GM12891 (cell line): Measurements from ENCODE around the gene RIPK3.

Experiments used
- DNase-seq: peaks from one replicate; pipeline ENCODE4 v3.0.0; 2011; ENCODE audit warnings: low spot score; ENCODE audit not compliant: insufficient read length
- FAIRE-seq: peaks from 2 replicates; lab custom pipeline; 2011; peaks lifted over from hg19 to GRCh38; lab: Jason Lieb, UNC
- PAX5 ChIP-seq: IDR thresholded peaks from 2 replicates; pipeline ENCODE4 v1.6.1; 2011; ENCODE audit warnings: low read length, moderate library complexity, mild to moderate bottlenecking; ENCODE audit not compliant: insufficient read depth, severe bottlenecking
- POLR2A ChIP-seq: IDR thresholded peaks from 2 replicates; pipeline ENCODE4 v1.6.1; 2011; ENCODE audit warnings: low read depth, low read length, control low read depth
- POLR2AphosphoS5 ChIP-seq: IDR thresholded peaks from 2 replicates; pipeline ENCODE4 v1.6.1; 2011; ENCODE audit warnings: low read depth, low read length, control low read depth
- POU2F2 ChIP-seq: IDR thresholded peaks from 2 replicates; pipeline ENCODE4 v1.6.1; 2011; ENCODE audit warnings: low read depth, mild to moderate bottlenecking, control low read depth, low read length, moderate library complexity
- SPI1 ChIP-seq: IDR thresholded peaks from 2 replicates; pipeline ENCODE4 v1.6.1; 2011; ENCODE audit warnings: low read depth, low read length, control low read depth
- TAF1 ChIP-seq: IDR thresholded peaks from 2 replicates; pipeline ENCODE4 v1.6.1; 2011; ENCODE audit warnings: low read depth, low read length, control low read depth

Gene RIPK3

DNA sequence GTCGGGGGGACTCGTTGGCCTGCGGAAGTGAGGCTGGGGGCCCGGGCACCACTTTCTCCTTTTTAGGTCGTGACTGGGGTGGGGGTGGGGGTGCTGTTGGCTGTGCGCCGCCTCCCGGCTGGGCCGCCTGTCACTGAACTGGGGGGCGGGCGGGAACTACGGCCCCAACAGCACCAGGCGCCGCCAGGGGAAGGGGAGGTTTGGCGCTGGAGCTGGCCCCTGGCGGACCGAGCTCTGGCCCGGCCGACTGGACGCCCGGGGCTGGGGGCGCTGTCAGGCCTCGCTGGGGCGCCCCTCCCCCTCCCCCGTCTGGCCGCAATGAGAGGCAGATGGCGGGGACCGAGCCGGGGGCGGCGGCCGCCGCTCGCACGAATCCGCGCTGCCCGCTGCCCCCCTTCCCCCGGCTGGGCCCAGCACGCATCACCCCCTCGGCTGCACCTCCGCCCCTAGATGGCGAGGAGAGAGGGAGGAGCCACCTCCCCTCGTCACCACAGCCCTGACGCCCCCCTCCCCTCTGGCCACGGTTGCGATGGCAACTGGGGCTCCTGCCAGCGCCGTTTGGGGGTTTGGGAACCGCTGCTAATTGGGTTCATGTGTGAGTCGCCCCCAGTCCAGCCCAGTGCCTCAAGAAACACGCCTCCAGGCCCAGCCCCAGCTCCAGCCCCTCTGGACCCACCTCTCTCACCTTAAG is 28.9 kb upstream of the RIPK3 start:
- TF ChIP-seq POLR2A (0 out of 2 replicates have a peak, but pooled peaks have one; percentile 38), PAX5 (no peak), POLR2AphosphoS5 (peak; percentile 62; the same call in 1 of the 2 replicates), TAF1 (peak; percentile 17; the same call in 1 of the 2 replicates)
- FAIRE-seq, result peak; percentile 81

DNA sequence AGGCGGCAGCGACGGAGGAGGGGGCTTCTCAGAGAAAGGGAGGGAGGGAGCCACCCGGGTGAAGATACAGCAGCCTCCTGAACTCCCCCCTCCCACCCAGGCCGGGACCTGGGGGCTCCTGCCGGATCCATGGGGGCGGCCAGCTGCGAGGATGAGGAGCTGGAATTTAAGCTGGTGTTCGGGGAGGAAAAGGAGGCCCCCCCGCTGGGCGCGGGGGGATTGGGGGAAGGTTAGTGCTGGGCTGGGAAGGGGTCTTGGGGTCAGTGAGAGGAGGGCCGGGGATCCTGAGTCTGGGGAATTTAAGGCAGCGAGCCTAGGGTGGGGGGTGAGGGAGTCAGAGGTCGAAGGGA is 28.4 kb upstream of the RIPK3 start:
- FAIRE-seq, result no peak
- TF ChIP-seq SPI1, result no peak
- no peak for DNase-seq

More for the DNA sequence above, 28.9 kb upstream of the RIPK3 start:
- peak; percentile 72 for DNase-seq

DNA sequence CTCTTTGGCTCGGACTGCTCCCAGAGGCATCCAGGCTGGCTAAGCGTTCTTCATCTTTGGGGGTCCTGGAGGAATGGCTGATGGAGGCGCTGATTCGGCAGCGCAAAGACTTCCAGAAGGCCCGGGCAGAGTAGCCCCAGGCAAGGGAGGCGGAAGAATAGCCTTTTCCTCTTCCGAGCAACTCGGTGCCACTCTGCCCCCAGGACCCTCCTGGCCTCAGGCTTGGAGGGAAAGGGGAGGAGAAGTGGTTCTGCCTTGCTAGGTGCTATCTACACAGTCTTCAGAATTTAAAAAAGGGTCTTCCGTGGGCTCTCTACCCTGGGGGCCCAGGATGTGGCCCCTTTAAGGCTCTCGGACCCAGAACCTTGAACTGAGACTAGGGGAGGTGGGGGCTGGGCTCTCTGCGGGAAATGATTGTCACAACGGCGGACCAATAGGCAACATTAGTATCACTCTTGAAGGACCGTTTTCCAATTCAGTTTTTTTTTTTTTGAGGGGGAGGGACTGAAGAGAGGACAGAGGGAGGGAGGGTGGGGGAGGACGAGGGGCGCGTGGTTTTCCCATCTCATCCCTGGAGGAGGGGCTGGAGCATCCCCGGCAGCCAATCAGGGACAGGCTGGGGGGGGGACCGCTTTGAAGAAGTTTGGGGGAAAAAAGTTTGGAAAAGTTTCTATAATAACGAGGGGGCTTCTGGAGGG is 27.9 kb upstream of the RIPK3 start, which contains the start of gene NFATC4:
Gene NFATC4 (plus strand): TSS at position 671 of the 698 bp plus-strand sequence. CDS start 157 bp downstream, outside the sequence.
- FAIRE-seq (no peak), DNase-seq (peak; percentile 59)
- TF ChIP-seq PAX5 (no peak), POU2F2 (no peak), POLR2A (no peak), SPI1 (no peak), TAF1 (no peak), POLR2AphosphoS5 (no peak)

- TF ChIP-seq POU2F2 (no peak), TAF1 (0 out of 2 replicates have a peak, but pooled peaks have one; percentile 30)
- DNase-seq, result peak; percentile 74
- peak; percentile 81 for FAIRE-seq
Observed at GRCh38 chr14:24366721-24367513, 27.1 kb upstream of the RIPK3 start.

DNA sequence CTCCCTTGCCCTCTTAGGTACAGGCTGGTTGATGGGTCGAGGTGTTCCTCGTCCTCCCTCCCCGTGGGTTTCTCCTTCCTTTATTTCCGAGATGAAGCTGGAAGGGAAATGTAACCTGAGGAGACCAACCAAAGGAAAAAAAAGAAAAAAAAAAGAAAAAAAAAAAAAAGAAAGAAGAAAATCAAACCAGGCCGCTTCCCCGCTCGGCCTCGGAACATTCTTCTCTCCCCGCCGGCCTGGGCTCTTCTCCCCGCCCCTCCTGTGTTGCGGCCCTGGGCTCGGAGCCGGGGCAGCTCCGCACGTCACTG is 26.6 kb upstream of the RIPK3 start:
- peak; percentile 41 for FAIRE-seq
- no peak for DNase-seq
- TF ChIP-seq SPI1 (no peak), POU2F2 (no peak), PAX5 (no peak), POLR2A (no peak)

DNA sequence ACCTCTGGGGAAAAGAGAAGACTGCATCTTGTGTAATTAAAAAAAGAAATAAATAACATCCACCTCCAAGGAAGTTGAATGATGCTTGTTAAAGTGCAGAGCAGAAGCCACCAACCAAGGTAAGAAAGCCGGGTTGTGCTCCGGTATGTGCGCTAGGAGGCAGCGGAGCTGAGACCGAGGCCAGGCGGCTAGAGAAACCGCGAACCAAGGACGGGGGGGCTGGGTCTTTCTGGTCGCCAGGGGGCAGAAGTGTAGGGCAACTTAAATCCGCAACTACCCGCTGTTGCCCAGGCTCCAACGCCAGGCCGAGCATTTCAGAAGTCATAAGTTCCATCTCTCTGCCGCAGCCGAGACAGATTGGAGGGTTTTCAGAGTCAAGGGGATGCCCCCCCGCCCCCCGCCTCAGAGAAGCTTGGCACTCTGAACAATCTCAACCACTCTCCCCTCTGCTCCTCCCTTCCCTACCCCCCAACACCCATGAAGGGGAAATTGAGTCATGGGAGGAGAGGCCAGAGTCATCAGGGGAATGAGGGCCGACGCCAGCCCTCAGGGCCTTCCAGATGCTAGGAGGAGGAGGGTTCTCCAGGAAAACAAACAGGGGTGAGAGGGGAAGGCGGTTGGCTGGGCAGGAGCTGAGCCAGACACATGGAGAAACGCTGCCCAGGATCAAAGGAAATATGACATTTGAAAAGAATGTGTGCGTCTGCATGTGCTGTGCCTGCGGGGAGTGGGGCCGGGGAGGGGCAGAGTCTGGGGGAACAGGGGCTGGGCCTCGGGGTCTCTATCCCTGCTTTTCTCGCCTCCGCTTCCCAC is 26.0 kb upstream of the RIPK3 start:
- no peak for TF ChIP-seq PAX5
- peak; percentile 9; the same call in 1 of the 2 replicates for TF ChIP-seq POU2F2
- DNase-seq, result peak; percentile 45
- FAIRE-seq, result peak; percentile 93

- TF ChIP-seq TAF1 (no peak), SPI1 (no peak), PAX5 (no peak), POLR2AphosphoS5 (no peak), POLR2A (no peak), POU2F2 (no peak)
- no peak for FAIRE-seq
- DNase-seq, result no peak
Observed at GRCh38 chr14:24364841-24365240, 25.1 kb upstream of the RIPK3 start.

GRCh38 chr14:24363401-24363800 is 23.6 kb upstream of the RIPK3 start:
- FAIRE-seq (no peak), DNase-seq (no peak)
- no peak for TF ChIP-seq PAX5
- TF ChIP-seq POU2F2, result no peak
- TF ChIP-seq POLR2A, result no peak
- no peak for TF ChIP-seq TAF1
- no peak for TF ChIP-seq POLR2AphosphoS5
- TF ChIP-seq SPI1, result no peak

- no peak for FAIRE-seq
- TF ChIP-seq SPI1 (no peak), PAX5 (no peak), POU2F2 (no peak), POLR2AphosphoS5 (no peak), POLR2A (no peak), TAF1 (no peak)
- DNase-seq, result no peak
Observed at GRCh38 chr14:24362241-24362960, 22.6 kb upstream of the RIPK3 start.
